Measurements from ENCODE around the gene GNLY. TPM values are rescaled to one million over a fixed set of nuclear protein-coding genes. Genes with fewer than 3 reads are reported as not detected.

GNLY gene
- total and polyA plus RNA-seq, 2 donors (not counting 3 experiments of a cell fraction or from before 2014, with no cell fraction given), result not detected

DNA sequence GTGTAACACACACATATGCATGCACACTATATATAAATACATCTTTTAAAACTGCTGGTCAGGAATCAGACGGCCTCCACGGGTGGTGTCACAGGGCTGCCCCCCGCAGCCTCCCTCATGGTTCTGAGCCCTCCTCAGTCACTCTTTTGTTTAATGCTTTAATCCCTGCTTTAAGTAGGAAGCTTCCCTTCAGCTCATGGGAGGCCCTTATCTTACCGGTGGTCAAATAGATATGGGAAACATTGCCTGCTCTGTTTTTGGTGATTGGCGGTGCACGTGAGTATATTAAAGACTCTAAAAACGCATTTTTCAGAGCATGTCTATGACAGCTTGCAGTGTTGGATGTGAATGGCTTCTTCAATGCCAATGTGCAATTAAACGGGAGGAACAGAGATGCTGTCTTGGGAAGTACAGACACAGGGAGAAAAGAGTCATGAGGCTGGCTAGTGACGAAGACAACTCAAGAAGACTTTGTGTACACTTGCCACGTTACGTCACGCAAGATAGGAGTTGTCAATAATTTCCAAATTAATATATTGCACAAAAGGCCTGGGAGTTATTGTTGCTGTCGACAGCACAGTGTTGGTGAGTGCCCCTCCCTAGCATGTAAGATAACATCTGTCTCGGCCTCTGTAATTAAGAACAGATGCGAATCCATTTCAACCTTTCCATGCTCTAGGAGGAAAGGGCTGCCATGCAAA lies 23.3 kb downstream of the GNLY start:
- H3K27me3 ChIP-seq (ENCODE audit: control insufficient read depth in 2 of 2, insufficient read depth in 2 of 2, low read length in 2 of 2), result peaks cover 2 to 5% of the 10 kb centered on the region in 2 experiments
- H3K79me2 ChIP-seq (ENCODE audit: control insufficient read depth, insufficient read depth, low read length), result no peaks in the 10 kb centered on the region
- POLR2A ChIA-PET, result no interaction called here
- intact Hi-C loops (cut with micrococcal nuclease), result no loop called here
- no TSS peak for BruUV-seq (replicated peaks)
- no peaks in the 10 kb centered on the region for H4K20me1 ChIP-seq (replicated peaks; ENCODE audit: control insufficient read depth, extremely low read depth, insufficient read depth, low read length)
- no peak overlapping the region for H3K4me2 ChIP-seq (ENCODE audit: insufficient read depth, low read length)
- dilution Hi-C loops (cut with MboI; ENCODE audit: extremely low pct_ligation_motif_present, low sequenced_read_pairs), result loop anchor here (25.0 kb wide), 1 partner anchor 95 kb away; no protein-coding TSS in a partner anchor
- no peaks in the 10 kb centered on the region for H3K36me3 ChIP-seq (ENCODE audit: control insufficient read depth in 2 of 2, extremely low read depth in 1 of 2, insufficient read depth in 2 of 2, low read length in 2 of 2)
- CTCF ChIA-PET, result interaction anchor here (1.1 to 4.0 kb wide), 6 partner anchors 8 to 96 kb away, joined by 3 to 27 read pairs (median 5); no protein-coding TSS in a partner anchor
- no peak overlapping the region for H3K9ac ChIP-seq (replicated peaks; ENCODE audit: extremely low read depth, insufficient read depth, low read length)
- H3K27ac ChIP-seq (ENCODE audit: insufficient read depth, low read depth, low read length), result no peak overlapping the region
- no peaks in the 10 kb centered on the region for H3K4me1 ChIP-seq (ENCODE audit: control insufficient read depth, extremely low read depth, insufficient read depth, low read length)
- H2AFZ ChIP-seq (ENCODE audit: low read depth, low read length), result no peak overlapping the region
- no peaks in the 10 kb centered on the region for H3K9me1 ChIP-seq (replicated peaks; ENCODE audit: control insufficient read depth, extremely low read depth, insufficient read depth, low read length)
- H3K9me3 ChIP-seq (replicated peaks; ENCODE audit: control insufficient read depth, insufficient read depth, low read length), result no peaks in the 10 kb centered on the region
- TF ChIP-seq EZH2 (IDR thresholded peaks at IDR 0.05; ENCODE audit: borderline replicate concordance, low read depth, low read length, severe bottlenecking), result no peak
- TF ChIP-seq, protein P1, sequence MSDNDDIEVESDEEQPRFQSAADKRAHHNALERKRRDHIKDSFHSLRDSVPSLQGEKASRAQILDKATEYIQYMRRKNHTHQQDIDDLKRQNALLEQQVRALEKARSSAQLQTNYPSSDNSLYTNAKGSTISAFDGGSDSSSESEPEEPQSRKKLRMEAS (IDR thresholded peaks at IDR 0.05; ENCODE audit: insufficient read depth, insufficient read length), result no peak
- TF ChIP-seq FOS (IDR thresholded peaks at IDR 0.05; ENCODE audit: borderline replicate concordance, insufficient read depth, low read length), result no peak
- TF ChIP-seq JUN (IDR thresholded peaks at IDR 0.05; ENCODE audit: borderline replicate concordance, insufficient read depth, insufficient read length, low read depth), result no peak
- TF ChIP-seq, protein P2, sequence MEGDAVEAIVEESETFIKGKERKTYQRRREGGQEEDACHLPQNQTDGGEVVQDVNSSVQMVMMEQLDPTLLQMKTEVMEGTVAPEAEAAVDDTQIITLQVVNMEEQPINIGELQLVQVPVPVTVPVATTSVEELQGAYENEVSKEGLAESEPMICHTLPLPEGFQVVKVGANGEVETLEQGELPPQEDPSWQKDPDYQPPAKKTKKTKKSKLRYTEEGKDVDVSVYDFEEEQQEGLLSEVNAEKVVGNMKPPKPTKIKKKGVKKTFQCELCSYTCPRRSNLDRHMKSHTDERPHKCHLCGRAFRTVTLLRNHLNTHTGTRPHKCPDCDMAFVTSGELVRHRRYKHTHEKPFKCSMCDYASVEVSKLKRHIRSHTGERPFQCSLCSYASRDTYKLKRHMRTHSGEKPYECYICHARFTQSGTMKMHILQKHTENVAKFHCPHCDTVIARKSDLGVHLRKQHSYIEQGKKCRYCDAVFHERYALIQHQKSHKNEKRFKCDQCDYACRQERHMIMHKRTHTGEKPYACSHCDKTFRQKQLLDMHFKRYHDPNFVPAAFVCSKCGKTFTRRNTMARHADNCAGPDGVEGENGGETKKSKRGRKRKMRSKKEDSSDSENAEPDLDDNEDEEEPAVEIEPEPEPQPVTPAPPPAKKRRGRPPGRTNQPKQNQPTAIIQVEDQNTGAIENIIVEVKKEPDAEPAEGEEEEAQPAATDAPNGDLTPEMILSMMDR (IDR thresholded peaks at IDR 0.05; ENCODE audit: extremely low read depth in 1 of 2, insufficient read depth in 1 of 2, low read depth in 1 of 2, low read length in 2 of 2), result no peak
- no peak for TF ChIP-seq GATA2 (IDR thresholded peaks at IDR 0.05; ENCODE audit: insufficient read depth, insufficient read length, low read depth, low read length)
- no peak for TF ChIP-seq POLR2A (IDR thresholded peaks at IDR 0.05; ENCODE audit: low read depth, low read length)
- TF ChIP-seq MYC (IDR thresholded peaks at IDR 0.05; ENCODE audit: low read depth, low read length), result no peak
- no peak for TF ChIP-seq POLR2AphosphoS5 (IDR thresholded peaks at IDR 0.05; ENCODE audit: insufficient read depth, low read depth, low read length)
- no peak overlapping the region for H3K4me3 ChIP-seq (replicated peaks in 1 of 3; ENCODE audit: insufficient read depth in 1 of 3, low read depth in 1 of 3, low read length in 3 of 3)
- FAIRE-seq (no peak), DNase-seq (ENCODE audit: low read depth, low spot score) (no peak)

Data from endothelial cell of umbilical vein (primary cell).